ENCODE measurements around the gene DCUN1D1. TPM values are rescaled to one million over a fixed set of nuclear protein-coding genes. Genes with fewer than 3 reads are reported as not detected.

The DCUN1D1 gene
- total RNA-seq, 1 donor from 2014 or later, result 53.5 TPM

DNA sequence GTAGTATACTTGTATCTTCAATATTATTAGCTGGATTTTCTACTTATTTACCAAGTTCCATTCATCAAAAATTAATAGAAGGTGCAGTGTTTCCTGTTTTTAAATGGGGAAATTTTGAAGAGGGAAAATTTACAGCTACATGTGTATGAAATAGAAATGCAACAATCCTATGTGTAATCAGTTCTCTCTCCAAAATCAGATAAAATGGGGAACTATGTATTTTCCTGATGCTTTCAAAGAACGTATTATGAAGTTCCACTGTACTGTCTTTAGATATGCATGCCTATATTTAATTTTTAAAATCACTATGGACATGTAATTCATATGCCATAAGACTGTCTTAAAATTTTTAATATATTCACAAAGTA, 43.4 kb downstream of the DCUN1D1 start:
- TF ChIP-seq CTCF (IDR thresholded peaks at IDR 0.05), result no peak
- Mint-ChIP-seq H3K27me3 (ENCODE audit: low read depth) (no peaks in the 10 kb centered on the region), H3K4me3 (ENCODE audit: unreplicated experiment) (no peak overlapping the region), H3K36me3 (ENCODE audit: low read depth) (peaks cover 10% of the 10 kb centered on the region), H3K9me3 (ENCODE audit: low read depth) (peaks cover 9% of the 10 kb centered on the region), H3K4me1 (ENCODE audit: low read depth) (no peaks in the 10 kb centered on the region), H3K27ac (ENCODE audit: unreplicated experiment) (no peak overlapping the region)
- no peak for DNase-seq (ENCODE audit: low spot score)

DNA sequence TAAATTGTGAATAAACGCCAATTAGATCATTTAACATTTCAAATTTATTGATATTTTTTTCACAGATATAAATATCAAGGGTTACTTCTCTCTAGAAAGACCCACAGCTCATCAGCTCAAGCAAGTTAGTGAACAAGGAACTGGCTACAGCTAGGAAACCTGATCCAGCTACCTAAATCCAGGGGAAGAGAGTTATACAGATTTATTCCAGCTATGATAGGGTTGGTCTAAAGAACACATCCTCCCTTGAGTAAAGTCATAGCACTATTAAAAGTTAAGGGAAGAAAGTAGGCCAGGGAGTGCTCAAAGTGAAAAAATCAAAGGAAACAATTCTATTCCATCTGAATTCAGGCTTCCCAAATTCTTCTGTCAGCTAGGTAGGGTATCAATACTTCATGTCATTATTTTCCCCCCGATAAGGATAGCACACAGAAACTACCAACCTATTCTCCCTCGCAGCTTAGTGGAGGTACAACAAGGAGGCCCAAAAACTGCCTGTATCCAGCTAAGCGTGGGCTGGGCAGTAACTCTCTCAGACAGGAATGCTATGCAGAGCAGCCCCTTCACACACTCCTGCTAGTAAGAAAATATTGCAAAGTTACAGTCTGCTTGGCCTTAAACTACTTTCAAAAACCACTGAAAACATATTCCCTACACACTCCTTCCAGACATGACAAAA, 44.0 kb downstream of the DCUN1D1 start:
- no peak for DNase-seq (ENCODE audit: low spot score)
- Mint-ChIP-seq H3K27ac (ENCODE audit: unreplicated experiment) (no peak overlapping the region), H3K36me3 (ENCODE audit: low read depth) (peaks cover 11% of the 10 kb centered on the region), H3K27me3 (ENCODE audit: low read depth) (no peaks in the 10 kb centered on the region), H3K4me1 (ENCODE audit: low read depth) (no peaks in the 10 kb centered on the region), H3K9me3 (ENCODE audit: low read depth) (peaks cover 14% of the 10 kb centered on the region), H3K4me3 (ENCODE audit: unreplicated experiment) (no peak overlapping the region)
- TF ChIP-seq CTCF (IDR thresholded peaks at IDR 0.05), result no peak

GRCh38 chr3:182935803-182936202, 44.5 kb downstream of the DCUN1D1 start:
- H3K9me3 Mint-ChIP-seq (ENCODE audit: low read depth), result peaks cover 14% of the 10 kb centered on the region
- no peaks in the 10 kb centered on the region for H3K4me1 Mint-ChIP-seq (ENCODE audit: low read depth)
- H3K27ac Mint-ChIP-seq (ENCODE audit: unreplicated experiment), result no peak overlapping the region
- no peaks in the 10 kb centered on the region for H3K27me3 Mint-ChIP-seq (ENCODE audit: low read depth)
- no peak overlapping the region for H3K4me3 Mint-ChIP-seq (ENCODE audit: unreplicated experiment)
- H3K36me3 Mint-ChIP-seq (ENCODE audit: low read depth), result peaks cover 11% of the 10 kb centered on the region
- no peak for DNase-seq (ENCODE audit: low spot score)
- no peak for TF ChIP-seq CTCF (IDR thresholded peaks at IDR 0.05)

DNA sequence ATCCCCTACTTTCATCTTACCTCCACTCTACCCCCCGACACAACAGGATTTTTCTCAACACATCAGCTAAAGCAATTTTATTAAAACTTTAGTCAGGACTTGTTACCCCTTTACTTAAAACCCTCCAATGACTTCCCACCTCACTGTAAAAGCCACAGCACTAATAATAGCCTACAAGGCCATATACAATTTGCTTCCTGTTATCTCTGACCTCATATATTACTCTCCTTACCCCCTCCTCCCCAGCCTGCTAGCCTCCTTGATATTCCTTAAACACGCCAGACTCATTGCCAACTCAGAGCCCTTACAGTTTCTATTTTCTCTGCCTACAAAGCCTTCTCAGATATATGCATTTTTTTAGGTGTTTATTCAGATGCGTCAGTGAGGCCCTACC, 54.4 kb downstream of the DCUN1D1 start:
- H3K27me3 Mint-ChIP-seq (ENCODE audit: low read depth), result no peaks in the 10 kb centered on the region
- no peak overlapping the region for H3K27ac Mint-ChIP-seq (ENCODE audit: unreplicated experiment)
- DNase-seq (ENCODE audit: low spot score), result no peak
- H3K36me3 Mint-ChIP-seq (ENCODE audit: low read depth), result peaks cover 12% of the 10 kb centered on the region
- no peak overlapping the region for H3K4me3 Mint-ChIP-seq (ENCODE audit: unreplicated experiment)
- peaks cover 22% of the 10 kb centered on the region for H3K4me1 Mint-ChIP-seq (ENCODE audit: low read depth)
- H3K9me3 Mint-ChIP-seq (ENCODE audit: low read depth), result peaks cover 4% of the 10 kb centered on the region
- no peak for TF ChIP-seq CTCF (IDR thresholded peaks at IDR 0.05)

GRCh38 chr3:182925330-182925943, 54.9 kb downstream of the DCUN1D1 start:
- H3K9me3 Mint-ChIP-seq (ENCODE audit: low read depth), result peaks cover 4% of the 10 kb centered on the region
- peaks cover 12% of the 10 kb centered on the region for H3K36me3 Mint-ChIP-seq (ENCODE audit: low read depth)
- H3K4me1 Mint-ChIP-seq (ENCODE audit: low read depth), result peaks cover 27% of the 10 kb centered on the region
- no peaks in the 10 kb centered on the region for H3K27me3 Mint-ChIP-seq (ENCODE audit: low read depth)
- H3K27ac Mint-ChIP-seq (ENCODE audit: unreplicated experiment), result no peak overlapping the region
- no peak overlapping the region for H3K4me3 Mint-ChIP-seq (ENCODE audit: unreplicated experiment)
- no peak for TF ChIP-seq CTCF (IDR thresholded peaks at IDR 0.05)
- no peak for DNase-seq (ENCODE audit: low spot score)
